Measurements from ENCODE around the gene NEMF. TPM values are rescaled to one million over a fixed set of nuclear protein-coding genes. Genes with fewer than 3 reads are reported as not detected.
A peak's percentile ranks its signal among the peaks of the same experiment; 100 is the strongest.

Gene NEMF
- total RNA-seq, 1 experiment from 2014 or later, result 67.6 TPM

- H3K4me2 ChIP-seq, result peak overlapping the region; percentile 95
- BruUV-seq (replicated peaks), result no TSS peak
- POLR2A ChIA-PET (ENCODE audit: unreplicated experiment), result interaction anchor here (0.6 to 1.6 kb wide), 4 partner anchors 28 to 112 kb away, joined by 4 to 11 read pairs (median 8); no protein-coding TSS in a partner anchor
- H3K9me2 ChIP-seq (ENCODE audit: insufficient read depth), result no peaks in the 10 kb centered on the region
- H3K4me1 ChIP-seq (replicated peaks; ENCODE audit: insufficient read depth), result peaks cover 42% of the 10 kb centered on the region
- DNase-seq, result no peak
- peak overlapping the region; percentile 98 for H2AFZ ChIP-seq
- H3F3A ChIP-seq (ENCODE audit: insufficient read depth, low read depth), result peaks cover 38% of the 10 kb centered on the region
- TF ChIP-seq EZH2 (IDR thresholded peaks at IDR 0.05; ENCODE audit: low read depth), result no peak
- H3K27me3 ChIP-seq (ENCODE audit: insufficient read depth, low read depth), result no peaks in the 10 kb centered on the region
- H3K36me3 ChIP-seq (ENCODE audit: low read depth), result no peaks in the 10 kb centered on the region
- H3K27ac ChIP-seq, result peak overlapping the region; percentile 92
- peaks cover 29% of the 10 kb centered on the region for H3K79me2 ChIP-seq (ENCODE audit: low read depth)
- no peaks in the 10 kb centered on the region for H3K9me3 ChIP-seq (ENCODE audit: insufficient read depth, low read depth)
- CTCF ChIA-PET, result interaction anchor here (0.6 to 2.4 kb wide), 11 partner anchors 11 to 401 kb away, joined by 3 to 21 read pairs (median 5); partner anchors contain the start of genes ARF6 and NEMF
- H4K20me1 ChIP-seq (ENCODE audit: insufficient read depth), result no peaks in the 10 kb centered on the region
- H3K4me3 ChIP-seq, result peak overlapping the region; percentile 100
- intact Hi-C loops (cut with micrococcal nuclease; ENCODE audit: unreplicated experiment), result loop anchor here (1.0 to 10.0 kb wide), 4 partner anchors 29 to 911 kb away; partner anchors contain the start of gene MAP4K5
Measured at GRCh38 chr14:49863487-49864281, 11.1 kb upstream of the NEMF start.

- ChIA-PET POLR2A (ENCODE audit: unreplicated experiment) (interaction anchor here (0.5 to 1.6 kb wide), 14 partner anchors 13 to 638 kb away, joined by 3 to 13 read pairs (median 4); no protein-coding TSS in a partner anchor), CTCF (interaction anchor here (0.6 to 2.4 kb wide), 12 partner anchors 9 to 794 kb away, joined by 3 to 21 read pairs (median 8); partner anchors contain the start of genes ARF6 and NEMF)
- peak overlapping the region; percentile 92 for H3K27ac ChIP-seq
- peak overlapping the region; percentile 98 for H2AFZ ChIP-seq
- H3K9me3 ChIP-seq (ENCODE audit: insufficient read depth, low read depth), result no peaks in the 10 kb centered on the region
- peak; percentile 62 to 81 for DNase-seq
- intact Hi-C loops (cut with micrococcal nuclease; ENCODE audit: unreplicated experiment), result loop anchor here (1.0 to 10.0 kb wide), 6 partner anchors 139 to 913 kb away; partner anchors contain the start of gene MAP4K5
- H3K79me2 ChIP-seq (ENCODE audit: low read depth), result peaks cover 22% of the 10 kb centered on the region
- no peaks in the 10 kb centered on the region for H3K9me2 ChIP-seq (ENCODE audit: insufficient read depth)
- no TSS peak for BruUV-seq (replicated peaks)
- H3K36me3 ChIP-seq (ENCODE audit: low read depth), result no peaks in the 10 kb centered on the region
- peaks cover 34% of the 10 kb centered on the region for H3F3A ChIP-seq (ENCODE audit: insufficient read depth, low read depth)
- peak; percentile 100 for TF ChIP-seq CTCF (conservative IDR thresholded peaks at IDR 0.05)
- TF ChIP-seq EZH2 (IDR thresholded peaks at IDR 0.05; ENCODE audit: low read depth), result no peak
- no peaks in the 10 kb centered on the region for H3K27me3 ChIP-seq (ENCODE audit: insufficient read depth, low read depth)
- peak overlapping the region; percentile 95 for H3K4me2 ChIP-seq
- peaks cover 35% of the 10 kb centered on the region; the same call in 1 of the 2 replicates for H3K4me1 ChIP-seq (replicated peaks; ENCODE audit: insufficient read depth)
- H4K20me1 ChIP-seq (ENCODE audit: insufficient read depth), result no peaks in the 10 kb centered on the region
- peak overlapping the region; percentile 100 for H3K4me3 ChIP-seq
Measured at GRCh38 chr14:49862089-49862673, 9.6 kb upstream of the NEMF start.

- ChIA-PET POLR2A (ENCODE audit: unreplicated experiment) (interaction anchor here (0.5 to 1.6 kb wide), 9 partner anchors 36 to 638 kb away, joined by 3 to 10 read pairs (median 5); no protein-coding TSS in a partner anchor), CTCF (interaction anchor here (0.6 to 2.4 kb wide), 11 partner anchors 9 to 242 kb away, joined by 3 to 21 read pairs (median 7); partner anchors contain the start of genes ARF6 and NEMF)
- no peaks in the 10 kb centered on the region for H3K36me3 ChIP-seq (ENCODE audit: low read depth)
- H3K27me3 ChIP-seq (ENCODE audit: insufficient read depth, low read depth), result no peaks in the 10 kb centered on the region
- no TSS peak for BruUV-seq (replicated peaks)
- no peaks in the 10 kb centered on the region for H3K9me3 ChIP-seq (ENCODE audit: insufficient read depth, low read depth)
- peak overlapping the region; percentile 92 for H3K27ac ChIP-seq
- no peaks in the 10 kb centered on the region for H4K20me1 ChIP-seq (ENCODE audit: insufficient read depth)
- peaks cover 34% of the 10 kb centered on the region for H3F3A ChIP-seq (ENCODE audit: insufficient read depth, low read depth)
- peak overlapping the region; percentile 98 for H2AFZ ChIP-seq
- DNase-seq, result peak in 1 of 2 experiments; percentile 61
- peaks cover 21% of the 10 kb centered on the region; the same call in 1 of the 2 replicates for H3K79me2 ChIP-seq (ENCODE audit: low read depth)
- intact Hi-C loops (cut with micrococcal nuclease; ENCODE audit: unreplicated experiment), result loop anchor here (1.0 to 10.0 kb wide), 6 partner anchors 139 to 913 kb away; partner anchors contain the start of gene MAP4K5
- no peaks in the 10 kb centered on the region for H3K9me2 ChIP-seq (ENCODE audit: insufficient read depth)
- no peak for TF ChIP-seq CTCF (conservative IDR thresholded peaks at IDR 0.05)
- TF ChIP-seq EZH2 (IDR thresholded peaks at IDR 0.05; ENCODE audit: low read depth), result no peak
- peak overlapping the region; percentile 100 for H3K4me3 ChIP-seq
- peaks cover 33% of the 10 kb centered on the region; the same call in 1 of the 2 replicates for H3K4me1 ChIP-seq (replicated peaks; ENCODE audit: insufficient read depth)
- peak overlapping the region; percentile 95 for H3K4me2 ChIP-seq
Measured at GRCh38 chr14:49861699-49862088, 9.1 kb upstream of the NEMF start.
